ENCODE measurements around the gene DAPK1. TPM values are rescaled to one million over a fixed set of nuclear protein-coding genes. Genes with fewer than 3 reads are reported as not detected.

DAPK1 gene
- total and polyA plus RNA-seq, 3 donors from 2014 or later, result 35.1 to 74.6 (median 71.0) TPM

GRCh38 chr9:87622098-87622497 lies 124.4 kb downstream of the DAPK1 start:
- H3K27me3 ChIP-seq, result no peaks in the 10 kb centered on the region
- H3K4me1 ChIP-seq, result no peaks in the 10 kb centered on the region
- no peak overlapping the region for H3K27ac ChIP-seq
- no peaks in the 10 kb centered on the region for H3K36me3 ChIP-seq (ENCODE audit: low read depth, missing control alignments)
- H3K9me3 ChIP-seq, result no peaks in the 10 kb centered on the region
- no peak for DNase-seq
- no peak for TF ChIP-seq POLR2A (IDR thresholded peaks at IDR 0.05)
- intact Hi-C loops (cut with DNase I; ENCODE audit: low total_unique reads), result no loop called here
- 79 to 95% methylated on average over 4 of the region's 4 CpGs for WGBS, 2 donors
- no peak overlapping the region for H3K4me3 ChIP-seq

- no peaks in the 10 kb centered on the region for H3K9me3 ChIP-seq
- no peaks in the 10 kb centered on the region for H3K4me1 ChIP-seq
- H3K27ac ChIP-seq, result no peak overlapping the region
- no peak overlapping the region for H3K4me3 ChIP-seq
- DNase-seq, result no peak
- no peaks in the 10 kb centered on the region for H3K36me3 ChIP-seq (ENCODE audit: low read depth, missing control alignments)
- TF ChIP-seq CTCF (IDR thresholded peaks at IDR 0.05), result no peak
- TF ChIP-seq POLR2A (IDR thresholded peaks at IDR 0.05), result no peak
- no peaks in the 10 kb centered on the region for H3K27me3 ChIP-seq
- 93 to 100% methylated on average over 2 of the region's 2 CpGs for WGBS, 2 donors
- intact Hi-C loops (cut with DNase I; ENCODE audit: low total_unique reads), result no loop called here
These were observed 125.3 kb downstream of the DAPK1 start for GRCh38 chr9:87622923-87623322.

GRCh38 chr9:87628346-87628745 lies 130.7 kb downstream of the DAPK1 start:
- Histone ChIP-seq H3K27ac (no peak overlapping the region), H3K4me1 (no peaks in the 10 kb centered on the region), H3K4me3 (no peak overlapping the region), H3K9me3 (no peaks in the 10 kb centered on the region), H3K27me3 (no peaks in the 10 kb centered on the region), H3K36me3 (ENCODE audit: low read depth, missing control alignments) (no peaks in the 10 kb centered on the region)
- intact Hi-C loops (cut with DNase I; ENCODE audit: low total_unique reads), result no loop called here
- WGBS, 2 donors, result 83 to 92% methylated on average over 6 of the region's 6 CpGs
- TF ChIP-seq CTCF (IDR thresholded peaks at IDR 0.05) (no peak), POLR2A (IDR thresholded peaks at IDR 0.05) (no peak)
- no peak for DNase-seq

- no peaks in the 10 kb centered on the region for H3K9me3 ChIP-seq
- H3K4me3 ChIP-seq, result no peak overlapping the region
- no peaks in the 10 kb centered on the region for H3K36me3 ChIP-seq (ENCODE audit: low read depth, missing control alignments)
- intact Hi-C loops (cut with DNase I; ENCODE audit: low total_unique reads), result no loop called here
- no peaks in the 10 kb centered on the region for H3K4me1 ChIP-seq
- no peak overlapping the region for H3K27ac ChIP-seq
- DNase-seq, result peak; percentile 47
- no peaks in the 10 kb centered on the region for H3K27me3 ChIP-seq
- TF ChIP-seq POLR2A (IDR thresholded peaks at IDR 0.05) (no peak), CTCF (IDR thresholded peaks at IDR 0.05) (no peak)
- WGBS, 2 donors, result 72 to 74% methylated on average over 6 of the region's 6 CpGs
These were observed 131.4 kb downstream of the DAPK1 start for GRCh38 chr9:87629104-87629503.

GRCh38 chr9:87630266-87630665 lies 132.6 kb downstream of the DAPK1 start:
- no peaks in the 10 kb centered on the region for H3K9me3 ChIP-seq
- no peaks in the 10 kb centered on the region for H3K36me3 ChIP-seq (ENCODE audit: low read depth, missing control alignments)
- H3K4me1 ChIP-seq, result no peaks in the 10 kb centered on the region
- intact Hi-C loops (cut with DNase I; ENCODE audit: low total_unique reads), result no loop called here
- H3K27ac ChIP-seq, result no peak overlapping the region
- H3K4me3 ChIP-seq, result no peak overlapping the region
- WGBS, 2 donors, result 96 to 98% methylated on average over 3 of the region's 3 CpGs
- DNase-seq, result no peak
- no peaks in the 10 kb centered on the region for H3K27me3 ChIP-seq
- no peak for TF ChIP-seq CTCF (IDR thresholded peaks at IDR 0.05)
- TF ChIP-seq POLR2A (IDR thresholded peaks at IDR 0.05), result no peak

Measured in testis (tissue), 3 donors.